GM18870 (cell line): ENCODE measurements around the gene MAP1LC3C.
"Not testable (repeated sequence)": the region's sequence is repeated elsewhere in the genome, so short reads cannot be mapped to it uniquely, and the experiment has no call there.

Experiments
- ATAC-seq: cut with Tn5 transposase; IDR thresholded peaks from one replicate; pipeline ENCODE4 v1.9.1; 2021; ENCODE audit warnings: moderate library complexity; ENCODE audit not compliant: unreplicated experiment

Gene MAP1LC3C

GRCh38 chr1:241994171-241994570 is 4.7 kb downstream of the MAP1LC3C start:
- ATAC-seq = no peak

- ATAC-seq = no peak
Observed at GRCh38 chr1:241992734-241993133, 6.2 kb downstream of the MAP1LC3C start.

DNA sequence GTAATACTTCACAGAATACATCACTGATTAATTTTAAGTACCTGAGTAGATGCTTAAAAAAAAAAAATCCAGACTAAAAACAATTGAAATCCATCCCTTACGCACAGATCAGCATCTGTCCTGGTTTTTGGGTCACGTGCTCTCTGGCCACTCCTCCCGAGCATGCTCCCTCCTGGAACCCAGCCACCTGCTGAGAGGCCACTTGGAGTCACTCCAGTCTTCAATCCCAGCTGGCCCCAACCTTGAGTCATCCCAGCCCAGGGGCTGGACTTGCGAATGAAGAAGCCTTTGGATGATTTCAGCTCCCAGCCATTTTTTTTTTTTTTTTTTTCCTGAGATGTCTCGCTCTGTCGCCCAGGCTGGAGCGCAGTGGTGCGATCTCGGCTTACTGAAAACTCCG is 8.9 kb downstream of the MAP1LC3C start:
- ATAC-seq = no peak

DNA sequence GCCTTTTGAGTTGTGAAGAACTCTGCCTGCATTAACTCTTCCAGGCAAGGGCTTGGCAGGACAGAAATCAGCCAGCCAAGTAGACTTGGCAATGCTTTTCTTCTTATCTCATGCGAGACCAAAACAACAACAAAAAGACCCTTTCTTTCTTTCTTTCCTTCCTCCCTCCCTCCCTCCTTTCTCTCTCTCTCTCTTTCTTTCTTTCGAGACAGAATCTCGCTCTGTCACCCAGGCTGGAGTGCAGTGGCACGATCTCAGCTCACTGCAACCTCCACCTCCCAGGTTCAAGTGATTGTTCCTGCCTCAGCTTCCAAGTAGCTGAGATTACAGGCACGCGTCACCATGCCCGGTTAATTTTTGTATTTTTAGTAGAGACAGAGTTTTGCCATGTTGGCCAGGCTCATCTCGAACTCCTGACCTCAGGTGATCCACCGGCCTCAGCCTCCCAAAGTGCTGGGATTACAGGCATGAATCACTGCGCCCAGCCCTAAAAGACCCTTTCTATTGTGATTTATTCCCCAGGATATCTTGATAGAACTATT is 10.4 kb downstream of the MAP1LC3C start:
- not testable (repeated sequence) for ATAC-seq

DNA sequence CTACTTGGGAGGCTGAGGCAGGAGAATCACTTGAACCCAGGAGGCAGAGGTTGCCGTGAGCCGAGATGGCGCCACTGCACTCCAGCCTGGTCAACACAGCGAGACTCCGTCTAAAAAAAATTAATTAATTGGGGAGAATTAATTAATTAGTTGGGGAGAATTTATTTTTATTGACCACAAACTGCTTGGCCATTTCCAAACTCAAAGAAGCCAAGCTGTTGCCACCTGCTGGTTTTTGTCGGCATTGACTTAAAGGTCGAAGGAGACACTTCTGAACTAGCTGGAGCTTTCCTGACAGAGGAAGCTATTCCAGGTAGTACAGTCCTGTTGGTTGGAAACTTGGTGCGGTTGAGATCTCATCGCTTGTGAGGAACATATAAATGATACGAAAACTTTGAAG is 13.1 kb downstream of the MAP1LC3C start:
- ATAC-seq = no peak

GRCh38 chr1:241979926-241980325 is 19.0 kb downstream of the MAP1LC3C start:
- ATAC-seq = no peak

- ATAC-seq = no peak
Observed at GRCh38 chr1:241979071-241979470, 19.8 kb downstream of the MAP1LC3C start.

- ATAC-seq = no peak
Observed at GRCh38 chr1:241976229-241976628, 22.7 kb downstream of the MAP1LC3C start.

GRCh38 chr1:241972703-241973369 is 26.1 kb downstream of the MAP1LC3C start:
- no peak for ATAC-seq

DNA sequence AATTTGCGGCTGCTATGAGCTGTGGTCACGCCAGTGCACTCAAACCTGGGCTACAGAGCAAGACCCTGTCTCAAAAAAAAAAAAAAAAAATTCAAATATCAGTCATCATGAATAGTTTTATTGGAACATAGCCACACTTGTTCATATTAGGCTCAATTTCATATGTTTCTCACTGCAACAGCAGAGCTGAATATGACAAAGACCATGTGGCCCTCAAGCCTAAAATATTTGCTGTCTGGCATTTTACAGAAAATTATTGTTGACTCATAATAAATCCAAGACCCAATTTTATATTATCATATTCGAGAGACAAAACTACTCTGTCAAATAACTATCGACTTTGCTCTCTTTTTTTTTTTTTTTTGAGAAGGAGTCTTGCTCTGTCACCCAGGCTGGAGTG is 30.3 kb downstream of the MAP1LC3C start:
- no peak for ATAC-seq

DNA sequence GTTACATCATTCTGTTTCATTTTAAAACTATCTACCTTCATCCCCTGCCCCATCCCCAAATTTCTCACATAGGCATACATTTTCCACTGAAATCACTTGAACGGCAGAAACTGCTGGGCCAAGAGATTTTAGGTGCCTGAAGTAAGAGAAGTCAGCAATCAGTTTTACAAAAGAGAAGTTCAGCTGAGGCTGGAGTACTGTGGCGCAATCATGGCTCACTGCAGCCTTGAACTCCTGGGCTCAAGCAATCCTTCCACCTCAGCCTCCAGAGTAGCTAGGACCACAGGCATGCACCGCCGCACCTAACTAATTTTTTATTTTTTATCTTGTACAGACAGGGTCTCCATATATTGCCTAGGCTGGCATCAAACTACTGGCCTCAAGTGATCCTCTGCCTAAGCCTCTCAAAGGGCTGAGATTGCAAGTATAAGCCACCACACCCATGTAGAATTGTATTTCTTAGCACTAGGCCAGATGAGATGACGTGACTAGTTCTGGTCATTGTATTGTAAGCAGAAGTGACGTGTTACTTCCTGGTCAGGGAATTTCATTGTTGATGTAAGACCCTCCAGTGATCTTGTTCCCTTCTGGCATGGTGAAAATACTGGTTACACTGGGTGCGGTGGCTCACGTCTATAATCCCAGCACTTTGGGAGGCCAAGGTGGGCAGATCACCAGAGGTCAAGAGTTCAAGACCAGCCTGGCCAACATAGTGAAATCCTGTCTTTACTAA is 34.2 kb downstream of the MAP1LC3C start:
- ATAC-seq = no peak

DNA sequence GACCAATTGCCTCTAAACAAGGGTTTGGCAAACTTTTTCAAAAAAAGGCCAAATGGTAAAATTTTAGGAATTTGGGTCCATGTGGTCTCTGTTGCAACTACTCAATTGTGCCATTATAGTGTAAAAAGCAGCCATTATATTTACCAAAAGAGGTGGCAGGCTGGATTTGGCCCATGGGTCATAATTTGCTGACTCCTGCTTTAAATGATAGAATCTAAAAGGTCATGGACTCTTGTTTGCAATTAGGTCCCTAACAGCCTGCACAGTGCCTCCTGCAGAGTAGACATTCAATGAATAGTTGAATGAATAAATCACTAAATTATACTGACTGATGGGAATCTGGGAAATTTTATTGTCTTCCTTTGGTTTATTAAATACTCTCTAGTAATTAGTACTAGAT is 35.2 kb downstream of the MAP1LC3C start:
- no peak for ATAC-seq

- no peak for ATAC-seq
Observed at GRCh38 chr1:241962153-241962552, 36.7 kb downstream of the MAP1LC3C start.

GRCh38 chr1:241957692-241958494 is 41.0 kb downstream of the MAP1LC3C start, which contains the start of gene BECN2:
TSS of gene BECN2 (plus strand) at chr1:241957767. CDS start at chr1:241957767, 0 bp downstream.
- ATAC-seq = no peak

GRCh38 chr1:241950390-241950789 is 48.5 kb downstream of the MAP1LC3C start:
- ATAC-seq = no peak

DNA sequence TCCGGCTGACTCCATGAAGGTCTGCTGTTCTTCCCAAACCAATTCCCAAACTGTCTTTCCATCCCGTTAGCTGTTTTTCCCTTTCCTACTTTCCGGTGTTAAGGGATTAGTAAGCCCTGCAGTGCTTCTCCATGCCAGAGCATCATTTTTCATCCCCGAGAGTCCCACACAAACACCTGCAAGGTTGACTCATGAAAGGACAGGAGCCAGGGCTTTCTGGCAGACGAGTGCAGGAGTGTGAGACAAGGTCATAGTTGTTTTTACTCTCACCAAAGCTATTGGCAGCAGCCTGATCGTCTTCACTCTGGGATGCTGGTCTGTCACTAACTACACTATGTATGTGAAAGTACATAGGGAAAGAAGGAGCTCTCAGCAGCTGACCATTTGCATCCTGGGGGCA is 51.5 kb downstream of the MAP1LC3C start:
- ATAC-seq = no peak
